VCaP (cell line): ENCODE data around the gene ABHD2.

Source experiments
- H3K27ac ChIP-seq: fragments of 450-650 bp; 2 replicates; pipeline ENCODE4 v1.5.1; 2017
- CTCF ChIP-seq: fragments of 450-650 bp; conservative IDR thresholded peaks from 2 replicates; pipeline ENCODE4 v1.5.1; 2017; ENCODE audit warnings: mild to moderate bottlenecking, moderate library complexity

ABHD2 gene

GRCh38 chr15:89111352-89111751 is 23.1 kb downstream of the ABHD2 start:
- peak overlapping the region; percentile 97 for H3K27ac ChIP-seq
- no peak for TF ChIP-seq CTCF

GRCh38 chr15:89111961-89112340 is 23.7 kb downstream of the ABHD2 start:
- TF ChIP-seq CTCF, result no peak
- H3K27ac ChIP-seq, result peak overlapping the region; percentile 97

- peak overlapping the region; percentile 97 for H3K27ac ChIP-seq
These were observed 24.2 kb downstream of the ABHD2 start for GRCh38 chr15:89112341-89112971.

GRCh38 chr15:89113296-89114024 is 25.2 kb downstream of the ABHD2 start:
- H3K27ac ChIP-seq, result peak overlapping the region; percentile 97
- no peak for TF ChIP-seq CTCF

More at GRCh38 chr15:89112341-89112971, 24.2 kb downstream of the ABHD2 start:
- no peak for TF ChIP-seq CTCF

- TF ChIP-seq CTCF, result no peak
- peak overlapping the region; percentile 97 for H3K27ac ChIP-seq
These were observed 26.7 kb downstream of the ABHD2 start for GRCh38 chr15:89114990-89115389.

- TF ChIP-seq CTCF, result no peak
- peak overlapping the region; percentile 97 for H3K27ac ChIP-seq
These were observed 27.3 kb downstream of the ABHD2 start for GRCh38 chr15:89115547-89115946.

- H3K27ac ChIP-seq, result peak overlapping the region; percentile 97
- no peak for TF ChIP-seq CTCF
These were observed 28.1 kb downstream of the ABHD2 start for GRCh38 chr15:89116404-89116803.
